Stimulated activated CD4-positive, alpha-beta T cell treated with anti-CD3 and anti-CD28 coated beads, Interleukin-12 subunit alpha, Interleukin-12 subunit beta, amount 100 ng/mL, for 24 hours (primary cell): ENCODE data around the gene PTK6.

Source experiments
- DNase-seq, 2 experiments: peaks; one replicate each; pipeline ENCODE4 v3.0.0-alpha.2; 2020; ENCODE audit warnings: low read depth in 2 of 2

The PTK6 gene

GRCh38 chr20:63478346-63479302 lies 58.6 kb downstream of the PTK6 start:
- no peak for DNase-seq
